HUES6 (cell line): ENCODE data around the gene ME3.

Experiments used
- H3K27ac ChIP-seq: 2 replicates; pipeline ENCODE4 v1.7.0; 2013; ENCODE audit warnings: low read depth, mild to moderate bottlenecking, low read length, inconsistent platforms
- H3K27me3 ChIP-seq: 2 replicates; pipeline ENCODE4 v1.6.1; 2013; ENCODE audit warnings: low read length; ENCODE audit not compliant: control insufficient read depth, insufficient read depth
- H3K36me3 ChIP-seq: 2 replicates; pipeline ENCODE4 v1.6.1; 2013; ENCODE audit warnings: low read length; ENCODE audit not compliant: control insufficient read depth, insufficient read depth
- H3K4me1 ChIP-seq: 2 replicates; pipeline ENCODE4 v1.6.1; 2013; ENCODE audit warnings: low read length; ENCODE audit not compliant: control insufficient read depth, insufficient read depth
- H3K4me3 ChIP-seq: 2 replicates; pipeline ENCODE4 v1.5.1; 2013; ENCODE audit warnings: low read depth, low read length
- H3K9ac ChIP-seq: one replicate; pipeline ENCODE4 v1.6.1; 2013; ENCODE audit warnings: mild to moderate bottlenecking, low read length
- H3K9me3 ChIP-seq: 2 replicates; pipeline ENCODE4 v1.6.1; 2013; ENCODE audit warnings: low read depth, low read length; ENCODE audit not compliant: control insufficient read depth, insufficient read depth

ME3 gene

DNA sequence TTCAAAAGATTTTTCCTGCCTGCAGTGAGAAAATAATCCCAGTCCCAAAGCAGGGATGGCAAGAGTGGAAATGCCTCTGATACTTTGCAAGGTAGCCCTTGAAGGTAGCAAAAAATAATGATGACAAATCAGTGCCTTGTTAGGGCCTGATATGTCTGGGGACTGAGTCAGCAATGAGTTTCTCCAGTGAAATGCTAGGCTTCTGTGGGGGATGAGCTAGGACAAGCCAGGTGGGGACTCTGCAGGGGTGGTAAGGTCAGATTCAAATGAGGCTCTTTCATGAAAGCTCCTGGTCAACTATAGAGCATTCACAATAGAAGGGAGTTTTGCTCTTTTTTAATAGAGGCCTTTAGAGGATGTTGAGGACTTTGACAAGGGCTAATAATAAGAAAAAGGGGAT is 77.7 kb downstream of the ME3 start:
- Histone ChIP-seq H3K9ac (no peak overlapping the region), H3K36me3 (no peaks in the 10 kb centered on the region)

DNA sequence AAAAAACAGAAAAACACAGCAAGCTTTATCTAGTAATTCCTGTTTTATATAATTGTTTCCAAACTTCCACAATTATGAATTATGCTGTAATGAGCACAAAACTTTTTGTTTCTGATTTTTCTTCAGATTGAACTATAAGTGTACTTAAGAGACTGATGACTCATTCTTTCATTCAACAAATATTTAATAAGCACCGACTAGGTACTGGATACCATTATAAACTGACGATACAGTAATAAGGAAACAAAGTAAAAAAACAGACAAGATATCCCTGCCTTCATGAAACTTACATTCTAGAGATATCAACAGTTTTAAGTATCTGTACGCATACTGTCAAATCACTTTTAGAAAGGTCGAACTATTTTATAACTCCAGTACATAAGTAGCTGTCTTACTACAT is 78.6 kb downstream of the ME3 start:
- H3K27me3 ChIP-seq, result no peaks in the 10 kb centered on the region
- H3K4me1 ChIP-seq, result peaks cover 23% of the 10 kb centered on the region
- no peak overlapping the region for H3K4me3 ChIP-seq
- H3K27ac ChIP-seq, result no peak overlapping the region
- peaks cover 18% of the 10 kb centered on the region for H3K9me3 ChIP-seq
- H3K9ac ChIP-seq, result no peak overlapping the region
- H3K36me3 ChIP-seq, result no peaks in the 10 kb centered on the region

More for the DNA sequence above, 77.7 kb downstream of the ME3 start:
- Histone ChIP-seq H3K27ac (no peak overlapping the region), H3K4me3 (no peak overlapping the region), H3K4me1 (peaks cover 22% of the 10 kb centered on the region), H3K9me3 (peaks cover 18% of the 10 kb centered on the region), H3K27me3 (no peaks in the 10 kb centered on the region)

DNA sequence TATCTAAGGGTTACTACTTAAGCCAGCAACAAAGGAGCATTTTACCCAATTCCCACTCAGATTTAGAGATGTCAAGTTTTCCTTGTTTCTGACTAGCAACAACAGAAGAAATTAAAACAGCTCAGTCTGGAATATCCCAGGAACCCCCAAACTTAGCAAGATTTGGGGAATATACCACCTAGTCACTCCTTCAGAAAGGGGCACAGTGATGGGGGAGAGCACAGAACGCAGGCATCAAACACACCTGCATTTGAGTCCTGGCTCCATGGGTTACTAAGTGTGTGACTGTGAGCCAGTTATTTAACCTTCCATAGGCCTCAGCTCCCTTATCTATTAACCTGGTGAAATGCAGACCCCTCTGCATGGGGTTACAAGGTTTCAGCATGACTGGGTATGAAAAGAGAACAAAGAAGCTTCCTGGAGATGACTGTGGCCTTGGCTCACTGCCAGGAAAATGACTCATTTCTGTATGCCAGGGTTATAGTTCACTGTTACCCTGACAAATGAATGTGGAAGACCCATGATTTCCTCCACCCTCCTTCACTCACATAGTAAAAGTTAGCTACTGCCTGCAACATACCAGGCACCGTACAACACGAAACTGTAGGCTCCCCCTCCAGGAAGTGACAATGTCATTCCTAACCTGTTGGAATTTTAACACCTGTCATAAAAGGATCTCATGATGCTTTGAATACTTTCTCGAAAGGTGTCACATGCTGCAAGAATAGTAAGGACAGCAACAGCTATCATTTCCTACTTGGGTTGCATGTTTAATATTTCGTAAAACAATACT is 79.6 kb downstream of the ME3 start:
- no peak overlapping the region for H3K4me3 ChIP-seq
- H3K27ac ChIP-seq, result peak overlapping the region; percentile 32; the same call in 1 of the 2 replicates
- peaks cover 30% of the 10 kb centered on the region for H3K4me1 ChIP-seq

DNA sequence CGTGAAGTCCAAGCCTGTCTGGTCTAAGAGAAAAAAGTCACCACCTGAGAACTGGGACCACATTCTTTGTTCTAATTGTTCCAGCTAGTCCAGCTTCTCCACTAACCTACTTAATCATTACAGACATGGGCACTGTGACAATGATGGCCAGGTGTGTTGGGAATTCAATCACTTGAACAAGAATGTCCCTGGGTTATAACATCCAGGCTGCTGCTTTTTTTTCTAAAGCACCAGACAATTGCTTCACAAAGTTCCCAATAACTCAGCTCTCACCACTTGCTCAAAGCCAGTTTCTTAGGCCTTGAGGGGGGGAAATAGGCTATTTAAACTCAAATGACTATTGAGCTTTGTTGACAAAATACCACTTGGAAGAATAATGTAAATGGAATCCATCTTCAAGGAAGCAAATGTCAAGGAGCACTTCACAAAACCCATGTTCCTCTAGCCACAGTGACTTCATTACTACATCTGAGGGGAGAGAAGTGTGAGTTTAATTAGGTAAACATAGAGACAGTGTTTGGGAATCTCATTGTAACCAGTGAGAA is 80.3 kb downstream of the ME3 start:
- Histone ChIP-seq H3K27me3 (no peaks in the 10 kb centered on the region), H3K9me3 (peaks cover 4% of the 10 kb centered on the region), H3K4me1 (peaks cover 30% of the 10 kb centered on the region), H3K27ac (peak overlapping the region; percentile 32; the same call in 1 of the 2 replicates), H3K4me3 (no peak overlapping the region), H3K36me3 (no peaks in the 10 kb centered on the region), H3K9ac (peak overlapping the region; percentile 45)

More for the DNA sequence above, 79.6 kb downstream of the ME3 start:
- Histone ChIP-seq H3K9ac (peak overlapping the region; percentile 45), H3K36me3 (no peaks in the 10 kb centered on the region), H3K27me3 (no peaks in the 10 kb centered on the region), H3K9me3 (peaks cover 11% of the 10 kb centered on the region)

DNA sequence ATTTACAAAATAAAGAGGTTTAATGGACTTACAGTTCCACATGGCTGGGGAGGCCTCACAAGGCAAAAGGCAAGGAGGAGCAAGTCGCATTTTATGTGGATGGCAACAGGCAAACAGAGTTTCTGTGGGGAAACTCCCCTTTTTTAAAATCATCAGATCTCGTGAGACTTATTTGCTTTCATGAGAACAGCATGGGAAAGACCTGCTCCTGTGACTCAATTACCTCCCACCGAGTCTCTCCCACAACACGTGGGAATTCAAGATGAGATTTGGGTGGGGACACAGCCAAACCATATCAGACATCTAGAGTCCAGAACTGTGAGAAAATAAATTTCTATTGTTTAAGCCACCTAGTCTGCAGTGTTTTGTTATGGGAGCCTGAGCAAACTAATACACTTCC is 80.8 kb downstream of the ME3 start:
- Histone ChIP-seq H3K4me3 (no peak overlapping the region), H3K36me3 (no peaks in the 10 kb centered on the region), H3K27ac (no peak overlapping the region), H3K27me3 (no peaks in the 10 kb centered on the region), H3K9me3 (no peaks in the 10 kb centered on the region), H3K4me1 (peaks cover 30% of the 10 kb centered on the region), H3K9ac (no peak overlapping the region)

DNA sequence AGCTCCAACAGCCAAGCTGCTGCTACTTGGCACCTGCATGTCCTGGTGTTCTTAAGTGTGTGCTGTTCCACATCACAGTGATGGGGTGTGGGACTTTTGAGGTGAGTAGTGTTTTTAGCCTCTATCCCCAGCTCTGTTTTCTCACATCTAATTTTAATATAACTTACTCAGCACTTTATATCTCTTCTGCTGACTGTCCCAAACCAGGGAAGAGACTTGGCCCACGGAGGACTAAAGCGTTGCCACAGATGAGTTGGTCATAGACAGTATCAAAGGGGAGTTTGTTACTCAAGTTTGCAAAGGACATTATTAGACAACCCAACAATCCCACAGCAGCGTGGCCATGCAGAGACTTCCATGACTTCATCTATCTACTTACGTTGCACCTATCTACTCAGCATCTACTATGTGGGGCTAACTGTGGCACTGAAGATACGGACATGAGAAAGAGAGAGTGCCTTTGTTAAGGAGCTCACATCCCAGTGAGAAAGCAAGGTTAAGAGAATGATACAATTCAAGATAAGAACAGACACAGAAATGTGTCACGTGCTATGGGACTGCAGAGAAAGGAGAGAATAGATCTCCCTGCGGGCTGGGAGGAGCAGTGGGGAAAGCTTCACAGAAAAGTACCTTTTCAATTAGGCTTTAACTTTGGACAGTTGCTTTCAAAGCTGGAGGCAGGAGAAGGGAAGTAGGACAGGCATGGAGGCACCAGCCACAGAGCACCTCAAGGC is 82.4 kb downstream of the ME3 start:
- Histone ChIP-seq H3K9me3 (no peaks in the 10 kb centered on the region), H3K27ac (no peak overlapping the region), H3K4me3 (no peak overlapping the region), H3K27me3 (no peaks in the 10 kb centered on the region), H3K36me3 (no peaks in the 10 kb centered on the region), H3K9ac (no peak overlapping the region), H3K4me1 (peaks cover 30% of the 10 kb centered on the region)

DNA sequence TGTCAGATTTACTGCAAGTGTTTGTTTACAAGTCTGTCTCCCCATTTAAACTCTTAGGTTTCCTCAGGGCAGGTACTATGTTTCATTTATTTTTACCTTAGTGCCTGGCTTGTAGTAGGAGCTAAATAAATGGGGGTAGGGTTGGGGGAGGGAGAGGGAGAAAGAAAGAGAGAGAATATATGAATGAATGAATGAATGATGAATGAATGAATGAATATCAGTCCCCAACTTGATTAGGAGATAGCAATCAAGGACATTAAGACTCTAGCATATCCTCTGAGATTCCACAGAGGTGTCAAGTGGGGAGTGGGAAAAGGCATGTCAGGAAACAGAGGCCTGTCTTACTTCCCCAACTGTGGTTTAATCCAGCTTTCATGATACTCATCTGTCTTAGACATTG is 83.2 kb downstream of the ME3 start:
- Histone ChIP-seq H3K27me3 (no peaks in the 10 kb centered on the region), H3K27ac (no peak overlapping the region)

DNA sequence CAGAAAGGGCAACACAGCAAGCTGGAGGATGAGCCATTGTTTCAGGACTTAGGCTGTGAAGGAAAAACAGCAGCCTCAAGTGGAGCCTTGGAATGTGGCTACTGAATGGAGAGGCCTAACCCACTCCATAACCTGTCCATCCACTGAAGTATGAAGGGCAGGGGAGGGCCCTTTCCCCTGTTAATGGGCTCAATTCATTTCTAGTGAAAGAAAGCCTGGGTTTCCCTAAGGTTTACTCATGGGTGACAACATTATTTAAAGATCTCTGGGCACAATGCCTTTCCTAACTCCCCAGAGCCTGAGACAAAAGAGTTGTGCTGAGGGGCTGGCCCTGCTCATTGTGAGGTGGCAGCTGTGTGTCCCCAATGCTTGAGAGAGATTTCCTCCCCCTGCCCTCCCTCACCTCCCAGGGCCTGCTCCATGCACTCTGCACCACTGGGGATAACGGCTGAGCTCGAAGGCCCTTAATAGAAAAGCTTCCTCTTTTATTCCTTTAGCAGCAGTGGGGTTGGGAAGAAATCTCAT is 83.8 kb downstream of the ME3 start:
- Histone ChIP-seq H3K9me3 (no peaks in the 10 kb centered on the region), H3K9ac (no peak overlapping the region), H3K4me3 (no peak overlapping the region), H3K27me3 (no peaks in the 10 kb centered on the region), H3K36me3 (no peaks in the 10 kb centered on the region), H3K4me1 (peaks cover 25% of the 10 kb centered on the region), H3K27ac (no peak overlapping the region)

More for the DNA sequence above, 83.2 kb downstream of the ME3 start:
- Histone ChIP-seq H3K9me3 (no peaks in the 10 kb centered on the region), H3K36me3 (no peaks in the 10 kb centered on the region), H3K4me1 (peaks cover 25% of the 10 kb centered on the region), H3K4me3 (no peak overlapping the region), H3K9ac (no peak overlapping the region)

DNA sequence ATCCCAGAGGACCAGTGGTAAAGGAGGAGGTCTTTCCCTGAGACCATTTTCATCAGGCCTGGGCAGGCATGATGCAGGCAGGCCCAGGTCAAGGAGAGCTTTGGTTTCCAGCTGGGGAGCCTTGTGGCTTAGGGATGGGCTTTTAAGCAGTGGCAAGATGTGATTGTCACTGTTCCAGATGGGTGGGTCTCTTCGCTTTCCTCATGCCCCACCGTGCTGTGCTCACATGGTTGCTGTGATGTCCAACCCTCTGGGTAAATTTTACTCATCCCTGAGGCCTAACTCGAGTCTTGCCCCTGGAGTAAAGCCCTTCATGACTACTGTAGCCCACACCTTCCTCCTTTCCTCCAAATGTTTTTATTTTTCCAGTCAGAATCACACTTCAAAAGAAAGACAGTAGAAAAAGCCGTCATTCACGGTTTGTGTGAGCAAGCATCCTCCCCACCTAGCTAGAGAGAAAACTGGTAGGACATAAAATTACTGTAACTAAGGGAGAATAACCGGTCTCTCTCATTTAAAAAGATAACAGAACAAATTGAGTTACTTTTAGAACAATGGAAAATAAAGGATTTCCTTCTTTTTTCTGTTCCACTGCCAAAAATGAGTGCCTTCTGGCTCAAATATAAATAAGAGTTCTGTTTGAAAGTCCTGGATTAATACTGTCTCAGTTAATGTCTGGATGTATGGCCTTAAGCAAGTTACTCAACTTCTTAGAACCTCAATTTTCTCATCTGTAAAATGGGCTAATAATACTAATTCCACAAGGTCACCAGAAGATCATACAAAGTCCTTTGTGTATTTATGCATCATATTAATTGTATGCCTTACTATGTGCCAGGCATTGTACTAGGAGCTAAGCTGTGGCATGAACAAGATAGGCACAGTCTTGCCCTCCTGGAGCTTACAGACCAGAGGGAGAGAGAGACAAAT is 84.9 kb downstream of the ME3 start:
- Histone ChIP-seq H3K27me3 (no peaks in the 10 kb centered on the region), H3K27ac (no peak overlapping the region)

DNA sequence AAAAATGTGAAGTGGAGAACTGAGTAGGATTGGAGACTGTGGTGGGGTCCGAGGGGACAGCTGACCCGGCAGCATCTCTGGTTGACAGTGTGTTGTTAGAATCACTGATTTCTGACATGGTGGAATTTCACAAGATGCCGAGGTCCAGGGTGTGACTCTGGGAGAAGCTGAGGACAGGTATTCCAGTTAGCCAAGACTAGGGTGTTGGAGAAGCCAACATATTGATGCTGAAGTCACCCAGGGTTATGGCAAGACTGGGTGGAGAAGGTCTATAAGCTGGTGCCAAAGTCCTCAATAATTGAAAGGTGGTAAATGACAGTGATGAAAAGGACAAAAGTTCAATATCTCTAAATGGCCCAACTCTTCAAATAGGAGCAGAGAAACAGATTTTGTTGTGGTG is 86.1 kb downstream of the ME3 start:
- no peak overlapping the region for H3K4me3 ChIP-seq
- H3K27ac ChIP-seq, result no peak overlapping the region
- no peak overlapping the region for H3K9ac ChIP-seq
- H3K36me3 ChIP-seq, result no peaks in the 10 kb centered on the region
- H3K9me3 ChIP-seq, result no peaks in the 10 kb centered on the region
- H3K4me1 ChIP-seq, result peaks cover 8% of the 10 kb centered on the region; the same call in 1 of the 2 replicates
- no peaks in the 10 kb centered on the region for H3K27me3 ChIP-seq

More for the DNA sequence above, 84.9 kb downstream of the ME3 start:
- Histone ChIP-seq H3K9me3 (no peaks in the 10 kb centered on the region), H3K9ac (no peak overlapping the region), H3K36me3 (no peaks in the 10 kb centered on the region), H3K4me1 (peaks cover 16% of the 10 kb centered on the region), H3K4me3 (no peak overlapping the region)
